ENCODE results near the gene SERAC1. TPM values are rescaled to one million over a fixed set of nuclear protein-coding genes. Genes with fewer than 3 reads are reported as not detected.

SERAC1 gene
- total RNA-seq, 1 donor from 2014 or later, result 6.7 TPM

DNA sequence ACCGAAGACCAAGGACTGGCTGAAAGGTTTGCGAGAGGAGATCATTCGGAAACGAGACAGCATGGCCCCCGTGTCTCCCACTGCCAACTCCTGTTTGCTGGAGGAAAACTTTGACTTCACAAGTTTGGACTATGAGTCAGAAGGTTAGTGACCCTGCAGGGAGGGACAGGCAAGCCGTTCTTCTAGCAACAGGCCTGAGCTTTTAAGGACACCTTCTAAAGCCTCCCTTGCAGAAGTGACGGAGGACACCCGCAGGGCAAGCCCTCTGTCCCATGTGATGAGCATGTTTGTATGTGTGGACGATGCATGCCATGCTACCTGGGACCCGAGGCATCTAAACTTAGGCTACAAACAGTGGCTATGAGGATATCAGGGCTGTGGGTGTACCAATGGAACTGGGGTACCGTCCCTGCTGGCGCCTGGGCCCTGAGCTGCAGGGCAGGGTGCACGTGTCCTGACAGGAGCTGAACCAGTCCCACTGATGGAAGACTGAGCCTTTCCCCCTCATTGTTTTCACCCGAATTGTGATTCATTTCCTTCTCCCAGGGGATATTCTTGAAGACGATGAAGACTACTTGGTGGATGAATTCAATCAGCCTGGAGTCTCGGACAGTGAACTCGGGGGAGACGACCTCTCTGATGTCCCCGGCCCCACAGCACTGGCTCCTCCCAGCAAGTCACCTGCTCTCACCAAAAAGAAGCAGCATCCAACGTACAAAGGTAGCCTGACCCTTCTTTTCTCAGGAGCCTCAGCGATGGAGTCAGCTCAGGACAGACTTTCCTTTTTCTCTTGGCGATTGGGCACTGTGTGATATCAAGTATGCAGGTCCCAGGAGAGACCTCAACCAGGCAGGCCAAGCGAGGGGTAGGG, 84.4 kb downstream of the SERAC1 start:
- intact Hi-C loops (cut with micrococcal nuclease), result no loop called here

DNA sequence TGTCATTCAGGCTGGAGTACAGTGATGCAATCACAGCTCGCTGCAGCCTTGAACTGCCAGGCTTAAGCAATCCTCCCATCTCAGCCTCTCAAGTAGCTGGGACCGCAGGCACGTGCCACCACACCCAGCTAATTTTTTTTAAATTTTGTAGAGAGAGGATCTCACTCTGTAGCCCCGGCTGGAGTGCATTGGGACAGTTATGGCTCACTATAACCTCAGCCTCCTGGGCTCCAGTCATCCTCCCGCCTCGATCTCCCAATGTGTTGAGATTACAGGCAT, 86.5 kb downstream of the SERAC1 start:
- intact Hi-C loops (cut with micrococcal nuclease), result no loop called here

DNA sequence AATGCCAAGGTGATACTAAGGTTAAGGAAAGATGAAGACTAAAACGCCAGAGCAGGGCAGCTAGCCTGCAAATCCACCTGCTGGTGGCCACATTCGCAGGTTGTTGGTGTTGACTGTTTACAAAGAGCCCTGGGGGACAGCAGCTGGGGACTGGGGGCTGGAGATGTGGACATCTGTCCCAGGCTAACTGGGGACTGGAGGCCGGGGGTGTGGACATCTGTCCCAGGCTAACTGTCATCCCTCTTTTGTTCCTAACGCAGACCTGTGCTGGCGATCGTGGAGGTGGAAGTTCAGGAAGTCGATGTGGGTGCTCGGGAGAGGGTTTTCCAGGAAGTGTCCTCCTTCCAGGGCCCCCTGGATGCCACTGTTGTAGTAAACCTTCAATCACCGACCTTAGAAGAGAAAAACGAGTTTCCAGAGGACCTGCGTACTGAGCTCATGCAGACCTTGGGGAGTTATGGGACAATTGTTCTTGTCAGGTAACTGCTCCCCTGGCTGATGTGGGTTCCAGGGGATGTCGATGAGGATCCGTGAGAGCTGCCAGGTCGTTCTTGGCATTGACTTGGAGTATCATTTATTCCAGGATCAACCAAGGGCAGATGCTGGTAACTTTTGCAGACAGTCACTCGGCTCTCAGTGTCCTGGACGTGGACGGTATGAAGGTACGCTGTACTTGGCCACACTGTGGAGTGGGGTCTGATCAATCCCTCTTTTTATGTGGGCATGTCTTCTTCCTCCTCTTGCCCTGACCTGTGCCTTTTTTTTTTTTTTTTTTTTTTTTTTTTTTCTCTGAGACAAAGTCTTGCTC, 87.0 kb downstream of the SERAC1 start:
- intact Hi-C loops (cut with micrococcal nuclease), result no loop called here

DNA sequence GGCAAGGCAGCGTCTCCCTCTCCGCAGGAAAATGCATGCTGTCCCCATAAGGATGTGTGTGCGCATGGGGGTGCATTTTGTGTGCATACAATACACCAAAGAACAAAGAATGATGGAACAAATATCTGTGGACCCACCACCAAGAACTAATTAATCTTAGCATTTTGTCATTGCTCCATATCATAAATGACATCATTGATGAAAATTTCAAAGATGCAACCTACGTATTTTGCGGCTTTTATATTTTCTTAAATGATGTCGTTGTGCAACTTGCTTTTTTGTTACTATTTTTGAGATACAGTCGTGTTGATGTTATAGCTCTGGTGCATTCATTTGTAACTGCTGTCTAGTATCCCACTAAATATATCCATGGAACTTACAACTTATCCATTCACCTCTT, 89.7 kb downstream of the SERAC1 start:
- intact Hi-C loops (cut with micrococcal nuclease), result no loop called here

DNA sequence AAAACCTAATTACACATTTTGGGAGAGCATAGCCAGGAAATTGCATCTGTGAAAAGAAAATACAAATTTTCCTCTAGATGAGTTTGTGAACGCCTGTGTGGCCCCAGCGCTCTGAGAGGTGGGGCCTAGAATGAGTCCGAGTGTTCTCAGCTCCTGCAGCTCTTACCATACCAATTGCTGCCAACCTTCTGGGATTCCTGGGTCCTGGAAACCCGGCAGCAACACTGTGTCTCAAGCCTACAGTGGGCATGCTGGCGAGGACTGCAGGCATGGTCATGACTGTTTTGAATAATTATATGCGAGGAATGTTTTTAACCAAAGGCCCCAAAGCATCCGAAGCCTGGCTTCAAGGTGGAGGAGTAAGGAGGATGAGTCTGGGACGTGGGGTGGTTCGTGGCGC, 90.4 kb downstream of the SERAC1 start:
- intact Hi-C loops (cut with micrococcal nuclease), result no loop called here

DNA sequence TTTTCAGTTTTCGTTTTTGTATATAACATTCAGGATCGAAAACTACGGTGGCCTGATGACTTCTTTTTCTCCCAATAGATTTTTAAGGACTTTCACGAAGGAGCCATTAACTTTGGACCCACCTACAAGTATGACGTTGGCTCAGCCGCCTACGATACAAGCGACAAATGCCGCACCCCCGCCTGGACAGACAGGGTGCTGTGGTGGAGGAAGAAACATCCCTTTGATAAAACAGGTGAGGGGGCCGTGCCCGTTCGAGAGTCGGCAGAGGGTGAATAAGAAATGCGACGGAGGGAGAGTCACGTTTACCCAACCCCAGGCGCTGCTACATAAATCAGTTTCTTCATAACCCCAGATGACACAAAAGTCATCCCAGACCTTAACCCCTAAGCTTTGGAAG, 91.5 kb downstream of the SERAC1 start:
- intact Hi-C loops (cut with micrococcal nuclease), result no loop called here

DNA sequence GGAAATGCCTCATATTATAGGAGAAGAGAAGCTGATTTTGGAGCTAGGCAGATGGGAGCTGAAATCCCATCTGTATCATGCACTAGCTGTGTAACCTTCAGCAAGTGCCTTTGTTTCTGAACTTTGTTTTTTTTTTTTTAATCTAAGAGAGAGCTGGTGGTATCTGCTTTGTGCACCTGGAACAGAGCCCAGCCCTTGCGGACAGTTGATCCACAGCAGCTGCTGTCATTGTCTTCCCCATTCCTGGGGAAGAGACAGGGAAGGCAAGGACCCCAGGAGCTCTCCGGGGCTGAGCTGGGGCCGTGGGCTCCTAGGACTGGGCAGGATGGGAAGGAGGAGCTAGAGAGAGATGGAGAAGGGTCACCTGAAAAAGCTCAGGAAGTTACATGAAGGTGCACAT, 94.3 kb downstream of the SERAC1 start:
- intact Hi-C loops (cut with micrococcal nuclease), result loop anchor here (2.0 kb wide), 1 partner anchor 309 kb away; no protein-coding TSS in a partner anchor

DNA sequence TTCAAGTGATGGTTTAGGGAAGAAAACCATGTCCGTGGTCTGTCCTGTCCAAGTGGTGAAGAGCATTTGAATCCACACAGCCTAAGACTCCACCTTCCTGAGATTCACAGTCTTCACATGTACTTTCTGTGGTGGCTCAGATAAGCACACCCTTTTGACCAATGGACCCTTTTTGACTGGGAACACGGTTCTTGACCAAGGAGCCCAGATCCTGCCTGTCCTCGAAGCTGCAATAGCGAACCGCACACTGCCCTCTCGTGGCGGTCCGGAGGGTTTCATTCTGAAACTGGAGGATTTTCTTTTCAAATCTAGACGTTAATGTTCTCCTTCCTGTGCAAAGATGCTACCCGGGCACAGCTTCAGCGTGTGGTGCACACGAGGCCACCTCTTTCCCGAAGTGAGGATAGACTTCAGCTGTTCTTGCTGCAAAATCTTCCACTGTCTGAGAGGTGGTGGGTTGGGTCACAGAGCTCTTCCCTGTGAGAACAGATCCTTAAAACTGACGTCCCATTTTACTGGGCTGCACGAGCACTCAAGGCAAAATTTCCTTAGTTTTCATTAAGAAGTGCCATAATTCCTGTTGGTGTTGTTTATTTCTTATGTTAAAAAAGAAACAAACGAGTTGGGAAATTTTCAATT, 95.9 kb downstream of the SERAC1 start:
- intact Hi-C loops (cut with micrococcal nuclease), result loop anchor here (1.0 to 2.0 kb wide), 8 partner anchors 25 to 758 kb away; no protein-coding TSS in a partner anchor

DNA sequence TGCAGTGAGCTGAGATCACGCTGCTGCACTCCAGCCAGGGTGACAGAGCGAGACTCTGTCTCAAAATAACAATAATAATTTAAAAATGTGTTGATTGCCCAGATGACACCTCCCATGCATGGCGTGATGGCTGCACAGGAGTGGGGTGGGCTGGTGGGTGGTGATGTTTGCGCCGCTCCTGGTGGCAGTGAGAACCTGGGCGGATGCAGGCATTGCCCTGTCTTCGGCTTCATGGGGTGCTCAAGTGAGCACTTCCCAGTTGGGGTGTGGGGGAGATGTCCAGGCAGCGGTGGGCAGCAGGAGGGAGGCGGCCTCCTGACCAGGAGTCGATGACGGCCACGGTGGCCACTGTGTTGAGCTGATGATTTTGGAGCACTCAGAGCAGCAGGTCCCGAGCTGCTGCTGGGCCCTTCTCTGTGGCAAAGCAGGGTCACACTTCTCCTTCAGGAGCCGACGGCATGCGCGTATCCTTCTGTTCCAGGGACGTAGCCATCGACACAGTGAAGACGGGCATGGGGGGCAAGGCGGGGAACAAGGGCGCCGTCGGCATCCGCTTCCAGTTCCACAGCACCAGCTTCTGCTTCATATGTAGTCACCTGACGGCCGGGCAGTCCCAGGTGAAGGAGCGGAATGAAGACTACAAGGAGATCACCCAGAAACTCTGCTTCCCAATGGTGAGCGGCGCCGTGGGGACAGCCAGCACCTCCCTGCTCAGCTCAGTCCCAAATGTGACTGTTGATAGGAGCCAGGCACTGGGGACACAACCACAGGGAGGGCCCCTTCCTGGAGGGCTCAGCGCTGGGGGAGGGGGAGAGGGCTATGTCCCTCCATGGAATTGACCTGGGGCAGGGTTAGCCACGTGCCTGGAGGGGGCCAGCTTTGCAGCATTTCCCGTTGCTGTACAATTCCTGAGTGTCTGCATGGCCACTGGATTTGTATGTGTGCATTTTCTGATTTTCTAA, 96.7 kb downstream of the SERAC1 start:
- intact Hi-C loops (cut with micrococcal nuclease), result loop anchor here (1.0 to 2.0 kb wide), 8 partner anchors 24 to 757 kb away; no protein-coding TSS in a partner anchor

DNA sequence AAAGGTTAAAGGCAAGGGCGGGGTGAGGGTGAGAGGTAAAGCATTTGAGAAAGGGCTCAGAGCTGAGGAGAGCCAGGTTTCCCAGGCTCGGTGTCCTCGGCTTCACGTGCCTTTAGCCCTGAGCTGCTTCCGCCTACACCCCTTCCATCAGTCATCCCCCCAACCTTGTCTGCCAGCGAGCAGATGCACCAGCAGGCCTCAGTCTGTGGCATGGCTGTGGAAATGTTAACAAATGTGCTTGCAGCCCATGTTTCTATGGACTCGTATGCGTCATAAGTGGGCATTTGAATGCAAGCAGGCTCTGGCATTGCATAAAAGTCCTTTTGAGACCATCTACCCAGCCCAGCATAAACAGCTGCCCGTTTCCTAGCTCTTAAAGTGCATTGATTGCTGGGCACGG, 97.5 kb downstream of the SERAC1 start:
- intact Hi-C loops (cut with micrococcal nuclease), result no loop called here

DNA sequence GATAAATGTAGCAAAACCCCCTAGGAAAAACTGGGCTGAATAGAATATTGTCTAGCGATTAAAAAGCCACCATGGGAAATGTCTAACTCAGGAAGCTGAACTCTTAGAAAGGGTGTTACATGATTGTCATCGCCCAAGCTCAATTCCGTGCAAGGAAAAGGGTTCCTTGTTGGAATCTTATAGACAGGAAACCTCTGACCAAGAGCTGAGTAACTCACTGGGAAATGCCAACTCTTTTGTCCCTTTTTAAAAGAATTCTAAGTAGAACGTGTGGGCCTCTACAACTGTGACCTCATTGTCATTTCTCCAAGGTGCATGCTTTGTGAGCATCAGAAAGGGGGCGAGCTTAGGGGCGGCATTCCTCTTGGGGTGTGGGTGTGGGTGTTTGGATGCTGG, 98.3 kb downstream of the SERAC1 start:
- intact Hi-C loops (cut with micrococcal nuclease), result no loop called here

DNA sequence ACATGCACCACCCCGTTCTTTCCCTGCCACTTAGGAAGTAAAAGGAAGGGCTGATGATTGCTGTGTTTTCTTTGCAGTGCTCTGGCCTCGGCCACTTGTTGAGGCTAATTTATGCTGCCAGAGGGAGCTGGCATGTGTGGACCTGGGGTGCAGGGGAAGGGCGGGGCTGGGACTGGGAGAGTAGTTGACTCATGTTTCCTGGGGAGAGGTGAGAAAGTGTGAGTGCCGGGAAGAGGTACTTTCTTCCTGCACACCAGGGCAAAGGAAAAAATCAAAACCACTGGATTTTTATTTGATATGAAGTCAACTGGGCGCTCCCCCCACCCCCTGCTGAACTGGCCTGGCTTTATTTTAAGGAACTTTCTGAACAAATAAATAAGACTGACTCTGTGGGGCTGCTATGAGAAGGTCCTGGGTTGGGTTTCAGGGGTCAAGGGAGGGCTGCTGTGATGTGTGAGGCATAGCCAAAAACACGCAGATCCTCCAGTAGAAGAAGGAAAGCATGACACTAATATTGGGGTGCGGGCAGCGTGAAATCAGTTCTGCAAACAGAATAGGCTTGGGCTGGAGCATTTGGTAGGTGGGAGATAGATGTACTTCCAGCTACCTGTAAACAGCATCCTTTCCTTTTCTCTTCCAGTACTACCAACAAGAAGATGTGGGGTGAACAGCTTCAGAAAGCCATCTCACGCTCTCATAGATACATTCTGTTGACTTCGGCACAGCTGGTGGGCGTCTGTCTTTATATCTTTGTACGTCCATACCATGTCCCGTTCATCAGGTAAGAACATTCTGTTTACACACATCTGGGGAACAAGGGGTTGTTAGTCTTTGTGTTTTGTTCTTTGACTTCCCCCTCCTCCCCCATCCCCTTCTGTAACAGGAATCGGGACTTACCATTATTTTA, 98.9 kb downstream of the SERAC1 start:
- intact Hi-C loops (cut with micrococcal nuclease), result no loop called here

DNA sequence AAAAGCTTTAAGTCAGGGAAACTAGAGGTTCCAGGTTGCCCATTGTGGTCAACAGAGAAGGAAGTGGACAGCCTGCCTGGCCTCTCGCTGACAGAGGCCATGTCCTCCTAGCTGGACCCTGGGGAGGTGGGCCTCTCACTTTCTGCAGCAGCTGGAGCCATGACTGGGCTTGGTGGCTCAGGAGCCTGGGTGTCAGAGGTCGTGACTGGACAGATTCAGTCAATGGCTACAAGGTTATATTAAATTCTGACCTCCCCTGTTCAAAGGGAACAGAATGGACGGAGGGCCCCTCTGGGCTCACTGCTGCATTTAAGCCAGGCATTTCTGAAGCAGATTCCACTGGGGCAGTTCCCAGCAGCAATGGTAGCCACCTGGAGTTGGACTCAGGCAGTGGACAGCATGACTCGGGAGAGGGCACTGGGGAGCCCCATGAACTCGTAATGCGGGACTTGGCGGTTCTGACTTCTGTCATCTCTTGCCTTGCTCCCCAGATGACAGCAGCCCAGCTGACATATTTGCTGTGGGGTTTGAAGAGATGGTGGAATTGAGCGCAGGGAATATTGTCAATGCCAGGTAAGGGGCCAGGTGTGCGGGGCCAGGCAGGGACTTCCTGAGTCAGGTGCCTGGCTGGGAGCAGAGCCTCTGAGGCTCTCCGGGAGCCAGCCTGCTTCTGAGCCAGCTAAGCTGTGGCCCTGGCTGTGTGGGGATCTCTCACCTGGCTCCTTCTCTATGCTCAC, 99.7 kb downstream of the SERAC1 start:
- intact Hi-C loops (cut with micrococcal nuclease), result no loop called here

DNA sequence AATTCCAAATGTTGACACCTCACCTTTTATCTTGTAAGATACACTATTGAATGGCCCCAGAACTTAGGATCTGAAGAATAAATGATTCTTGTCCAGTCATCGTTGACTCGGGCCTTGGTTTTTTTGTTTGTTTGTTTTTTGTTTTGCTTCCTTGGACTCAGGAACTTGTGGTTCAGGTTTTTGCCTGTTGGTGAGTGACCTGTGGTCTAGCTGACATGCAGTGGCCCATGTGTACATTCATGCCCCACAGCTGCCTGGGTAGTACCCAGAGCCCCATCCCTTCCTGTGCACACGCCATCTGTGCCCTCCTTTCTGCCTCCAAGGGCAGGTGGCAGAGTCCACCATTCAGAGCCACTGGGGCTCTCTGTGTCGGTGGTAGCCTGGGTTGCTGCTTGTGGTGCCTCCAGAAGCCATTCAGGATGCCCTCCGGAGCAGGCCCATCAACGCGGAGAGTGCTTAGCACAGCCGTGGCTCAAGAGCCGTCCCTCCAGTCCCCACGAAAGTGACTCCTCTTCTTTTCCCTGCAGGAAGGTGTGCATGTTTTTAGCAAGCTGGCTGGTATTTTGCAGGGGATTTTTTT, 100.5 kb downstream of the SERAC1 start:
- intact Hi-C loops (cut with micrococcal nuclease), result no loop called here

DNA sequence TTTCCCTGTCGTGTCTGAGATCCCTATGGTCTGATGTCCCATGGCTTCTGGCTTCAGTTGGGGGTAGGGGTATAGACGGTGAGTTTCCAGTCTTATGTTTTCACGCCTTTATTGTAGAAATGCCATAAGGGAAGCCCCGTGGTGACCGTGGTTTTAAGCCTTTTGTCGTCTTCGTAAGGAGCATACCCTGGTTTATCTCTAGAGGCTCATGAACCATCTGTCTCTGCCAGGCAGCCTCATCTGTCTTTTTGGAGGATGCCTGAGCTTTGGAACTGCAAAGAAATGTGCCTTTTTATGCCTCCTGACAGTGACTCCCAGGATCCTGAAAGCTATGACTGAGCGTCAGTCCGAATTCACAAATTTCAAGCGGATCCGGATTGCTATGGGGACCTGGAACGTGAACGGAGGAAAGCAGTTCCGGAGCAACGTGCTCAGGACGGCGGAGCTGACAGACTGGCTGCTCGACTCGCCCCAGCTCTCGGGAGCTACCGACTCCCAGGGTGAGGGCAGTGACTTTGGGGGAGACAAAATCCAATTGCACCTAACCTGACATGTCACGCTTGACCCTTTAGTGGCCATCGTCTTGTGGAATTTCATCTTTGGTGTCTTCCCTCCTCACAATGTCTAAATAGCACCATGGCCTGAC, 101.8 kb downstream of the SERAC1 start:
- intact Hi-C loops (cut with micrococcal nuclease), result no loop called here

DNA sequence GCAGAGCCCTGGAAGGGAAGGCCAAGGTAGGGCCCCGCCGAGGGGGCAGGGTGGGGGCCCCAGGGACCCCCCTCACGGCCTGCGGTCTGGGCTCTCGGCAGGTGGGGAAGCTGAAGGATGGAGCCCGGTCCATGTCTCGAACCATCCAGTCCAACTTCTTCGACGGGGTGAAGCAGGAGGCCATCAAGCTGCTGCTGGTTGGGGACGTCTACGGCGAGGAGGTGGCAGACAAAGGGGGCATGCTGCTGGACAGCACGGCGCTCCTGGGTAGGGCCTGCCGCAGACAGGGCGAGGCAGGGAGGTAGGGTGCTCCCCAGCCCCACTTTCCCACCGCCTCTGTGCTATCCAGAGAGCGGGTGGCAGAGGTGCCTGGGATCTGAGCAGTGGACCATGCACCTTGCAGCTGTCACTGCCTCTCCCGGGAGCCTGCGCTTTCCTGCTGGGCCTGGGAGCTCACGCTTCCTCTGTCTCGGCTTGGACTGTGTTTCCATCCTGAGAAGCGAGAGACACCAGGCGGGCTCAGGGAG, 103.3 kb downstream of the SERAC1 start:
- intact Hi-C loops (cut with micrococcal nuclease), result no loop called here

DNA sequence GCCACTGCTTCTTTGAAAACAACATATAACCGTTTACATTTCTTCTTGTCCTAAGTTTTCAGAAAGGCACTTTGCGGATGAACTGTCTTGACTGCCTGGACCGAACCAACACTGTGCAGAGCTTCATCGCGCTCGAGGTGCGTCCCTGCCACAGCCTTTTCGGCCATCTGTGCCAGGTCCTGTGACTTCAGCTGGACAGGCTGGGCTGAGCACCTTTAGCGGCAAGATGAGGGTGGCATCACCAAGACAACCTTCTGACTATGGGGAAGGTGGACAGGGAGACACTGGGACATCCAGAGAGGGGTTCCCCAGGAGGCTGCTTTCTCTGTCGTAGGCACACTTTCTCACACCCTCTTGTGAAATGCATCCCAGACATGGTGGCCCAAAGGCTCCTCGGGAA, 104.3 kb downstream of the SERAC1 start:
- intact Hi-C loops (cut with micrococcal nuclease), result no loop called here

Data from T-helper 1 cell treated with Interleukin-12 subunit alpha and Interleukin-12 subunit beta and Interleukin-4 antibody, amounts not matched to agents 30 ng/mL and 1 ng/mL, for 36 hours (primary cell).